HG03342 (cell line): ENCODE results near the gene SUN1.

Experiments used
- ATAC-seq: cut with Tn5 transposase; IDR thresholded peaks from one replicate; pipeline ENCODE4 v1.9.1; 2021; ENCODE audit warnings: mild to moderate bottlenecking, moderate library complexity; ENCODE audit not compliant: unreplicated experiment

Gene SUN1

GRCh38 chr7:888081-889024 lies 56.1 kb downstream of the SUN1 start:
- ATAC-seq = no peak

- no peak for ATAC-seq
These were observed 56.7 kb downstream of the SUN1 start for GRCh38 chr7:889025-889390.

- no peak for ATAC-seq
These were observed 57.1 kb downstream of the SUN1 start for GRCh38 chr7:889391-889790.

GRCh38 chr7:890868-891267 lies 58.6 kb downstream of the SUN1 start:
- ATAC-seq = no peak

GRCh38 chr7:891291-891690 lies 59.0 kb downstream of the SUN1 start:
- ATAC-seq = no peak

DNA sequence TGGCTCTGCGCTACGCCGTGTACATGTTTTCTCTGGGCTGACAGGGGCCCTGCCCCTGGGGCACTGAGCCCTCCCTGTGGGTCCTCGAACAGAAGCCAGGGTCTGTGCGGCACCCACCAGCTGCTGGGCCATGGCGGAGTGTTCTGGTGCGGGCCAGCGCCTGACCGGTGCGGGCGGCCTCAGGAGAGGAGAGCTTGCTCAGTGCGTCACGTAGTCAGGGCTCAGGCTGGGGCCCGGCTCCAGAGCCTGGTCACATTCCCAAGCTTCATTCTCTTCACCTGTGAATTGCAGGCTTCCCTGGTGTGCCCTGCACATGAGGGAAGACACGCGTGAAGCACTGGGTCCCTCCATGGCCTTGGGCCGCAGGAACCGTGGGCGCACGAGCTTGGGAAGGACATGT lies 59.5 kb downstream of the SUN1 start:
- ATAC-seq = no peak

DNA sequence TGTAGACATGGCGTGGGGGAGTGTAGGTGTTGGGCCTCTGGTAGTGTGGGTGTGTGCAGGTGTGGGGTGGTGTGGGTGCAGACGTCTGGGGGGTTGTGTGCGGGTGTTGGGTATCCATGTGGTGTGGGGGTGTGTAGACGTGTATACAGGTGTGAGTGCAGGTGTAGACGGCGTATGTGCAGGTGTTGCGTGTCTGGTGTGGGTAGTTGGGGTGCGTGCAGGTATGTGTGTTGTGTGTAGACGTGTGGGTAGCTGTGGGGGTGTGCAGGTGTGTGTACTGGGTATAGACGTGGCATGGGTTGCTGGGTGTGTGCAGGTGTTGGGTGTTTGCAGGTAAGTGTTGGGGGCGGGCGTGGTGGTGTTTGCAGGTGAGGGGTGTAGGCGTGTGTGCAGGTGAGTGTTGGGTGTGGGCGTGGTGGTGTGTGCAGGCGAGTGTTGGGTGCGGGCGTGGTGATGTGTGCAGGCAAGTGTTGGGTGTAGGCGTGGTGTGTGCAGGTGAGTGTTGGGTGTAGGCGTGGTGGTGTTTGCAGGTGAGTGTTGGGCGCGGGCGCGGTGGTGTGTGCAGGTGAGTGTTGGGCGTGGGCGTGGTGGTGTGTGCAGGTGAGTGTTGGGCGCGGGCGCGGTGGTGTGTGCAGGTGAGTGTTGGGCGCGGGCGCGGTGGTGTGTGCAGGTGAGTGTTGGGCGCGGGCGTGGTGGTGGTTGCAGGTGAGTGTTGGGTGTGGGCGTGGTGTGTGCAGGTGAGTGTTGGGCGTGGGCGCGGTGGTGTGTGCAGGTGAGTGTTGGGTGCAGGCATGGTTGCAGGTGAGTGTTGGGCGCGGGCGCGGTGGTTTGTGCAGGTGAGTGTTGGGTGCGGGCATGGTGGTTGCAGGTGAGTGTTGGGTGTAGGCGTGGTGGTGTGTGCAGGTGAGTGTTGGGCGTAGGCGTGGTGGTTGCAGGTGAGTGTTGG lies 60.6 kb downstream of the SUN1 start:
- ATAC-seq = no peak

DNA sequence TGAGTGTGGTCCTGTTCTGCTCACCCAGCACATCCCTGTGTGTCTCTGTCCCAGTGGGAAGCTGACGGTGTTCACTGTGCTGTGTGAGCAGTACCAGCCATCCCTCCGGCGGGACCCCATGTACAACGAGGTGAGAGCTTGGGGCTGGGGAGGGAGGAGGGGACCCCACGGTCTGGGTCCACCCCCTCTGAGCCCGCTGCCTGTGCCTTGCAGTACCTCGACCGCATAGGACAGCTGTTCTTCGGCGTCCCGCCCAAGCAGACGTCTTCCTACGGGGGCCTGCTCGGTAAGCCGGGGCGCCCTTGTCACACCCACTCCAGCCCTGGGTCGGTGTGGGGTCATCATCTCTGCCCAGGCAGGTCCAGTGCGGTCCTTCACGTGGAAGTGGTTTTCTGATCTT lies 61.4 kb downstream of the SUN1 start:
- no peak for ATAC-seq

GRCh38 chr7:894164-894867 lies 62.0 kb downstream of the SUN1 start:
- ATAC-seq = no peak

GRCh38 chr7:894927-895450 lies 62.7 kb downstream of the SUN1 start:
- no peak for ATAC-seq

DNA sequence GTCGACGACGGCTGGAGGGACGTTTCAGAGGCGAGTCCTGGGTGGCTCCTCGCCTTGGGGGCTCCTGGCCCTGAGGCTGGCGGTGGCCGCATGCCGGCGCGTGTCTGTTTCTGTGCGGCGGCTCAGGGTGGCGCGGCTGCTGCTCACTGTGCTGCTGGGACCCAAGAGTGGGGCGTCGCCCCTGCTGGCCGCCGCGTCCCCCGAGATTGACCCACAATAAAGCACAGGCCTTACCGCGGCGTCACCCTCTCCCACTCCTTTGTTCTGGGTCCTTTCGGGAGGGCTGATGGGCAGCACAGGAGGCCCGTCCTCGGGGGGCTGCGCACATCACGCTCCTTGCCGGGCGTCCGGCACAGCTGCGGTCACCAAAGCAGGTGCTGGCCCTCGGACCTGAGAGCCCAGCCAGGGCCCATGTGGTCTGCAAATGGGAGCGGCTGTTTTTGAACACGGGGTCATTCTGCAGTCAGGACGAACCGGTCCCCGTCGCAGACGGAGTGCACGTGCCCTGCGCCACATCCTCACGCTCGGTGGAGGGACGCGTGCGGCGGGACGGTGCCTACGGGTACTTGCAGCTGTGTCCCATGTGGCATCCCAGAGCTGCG lies 63.3 kb downstream of the SUN1 start:
- no peak for ATAC-seq

DNA sequence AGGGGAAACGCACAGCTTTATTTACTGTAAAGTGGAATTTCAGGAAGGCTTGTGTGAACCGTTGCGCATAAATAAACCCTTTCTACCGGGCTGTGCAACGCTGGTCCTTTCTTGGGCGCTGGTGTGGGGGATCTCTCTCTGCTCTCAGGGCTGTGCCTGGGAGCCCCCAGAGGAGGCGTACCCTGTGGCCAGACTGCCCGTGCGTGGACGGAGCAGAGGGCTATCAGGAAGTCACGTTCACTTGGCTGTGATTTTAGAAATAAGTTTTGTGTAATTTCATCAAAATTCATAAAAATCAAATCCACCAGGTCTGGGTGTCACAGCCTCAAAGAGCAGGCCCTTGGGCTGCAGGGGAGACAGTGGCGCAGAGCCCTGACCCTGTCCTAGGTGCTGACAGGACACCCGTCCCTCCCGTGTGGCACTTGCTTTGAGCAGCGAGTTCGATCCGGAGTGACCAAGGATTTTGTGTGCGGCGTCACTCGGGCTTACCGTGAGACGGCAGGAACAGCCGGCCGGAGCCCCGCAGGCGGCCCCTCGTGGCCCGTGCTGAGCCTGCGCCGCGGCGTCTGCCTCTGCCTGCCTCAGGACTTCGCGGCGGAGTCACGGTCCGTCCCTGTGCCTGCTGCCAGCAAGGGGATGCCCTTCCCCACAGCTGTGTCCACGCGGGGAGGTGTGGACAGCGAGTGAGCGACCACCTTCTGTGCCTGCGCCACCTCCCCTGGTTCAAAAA lies 64.2 kb downstream of the SUN1 start:
- no peak for ATAC-seq

DNA sequence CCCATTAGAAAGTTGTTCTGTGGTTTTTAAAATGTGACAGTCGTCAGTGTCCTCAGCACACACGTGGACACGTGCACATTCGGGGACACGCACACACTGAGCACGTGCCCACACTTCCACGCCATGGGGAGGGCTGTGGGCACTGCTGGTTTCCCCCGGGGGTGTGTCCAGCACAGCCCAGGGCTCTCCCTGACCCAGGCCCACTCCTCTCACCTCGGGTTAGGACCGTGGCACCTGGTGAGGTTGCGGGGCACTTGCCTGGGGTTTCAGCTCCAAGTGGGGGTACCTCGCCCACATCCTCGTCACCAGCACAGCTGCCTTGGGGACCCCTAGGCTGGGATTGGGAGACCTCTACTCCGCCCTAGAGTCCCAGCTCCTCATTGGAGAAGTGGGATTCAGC lies 64.8 kb downstream of the SUN1 start:
- no peak for ATAC-seq

- no peak for ATAC-seq
These were observed 65.6 kb downstream of the SUN1 start for GRCh38 chr7:897771-898376.

DNA sequence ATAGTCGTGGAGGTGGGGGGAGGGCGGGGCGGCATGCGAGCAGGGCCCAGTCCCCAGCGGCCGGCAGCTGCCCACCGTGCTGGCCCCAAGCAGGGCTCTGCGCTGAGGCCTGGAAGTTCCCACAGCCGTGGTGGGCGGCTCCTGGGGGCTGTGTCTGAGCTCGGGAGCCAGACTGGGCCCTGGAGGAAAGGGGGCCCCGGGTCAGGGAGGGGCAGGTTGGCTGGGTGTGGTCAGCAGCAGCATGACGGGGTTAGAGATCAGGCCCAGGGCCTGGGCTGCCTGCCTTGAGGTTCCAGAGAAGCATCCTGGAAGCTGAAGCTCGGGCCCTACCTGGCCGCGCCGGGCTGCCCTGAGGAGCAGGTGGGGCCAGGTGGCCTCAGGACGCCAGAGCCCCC lies 66.2 kb downstream of the SUN1 start:
- no peak for ATAC-seq

- no peak for ATAC-seq
These were observed 66.8 kb downstream of the SUN1 start for GRCh38 chr7:898855-899681.

GRCh38 chr7:899806-900205 lies 67.5 kb downstream of the SUN1 start:
- ATAC-seq = no peak

GRCh38 chr7:900331-901040 lies 68.2 kb downstream of the SUN1 start:
- ATAC-seq = no peak
